ENCODE measurements around the gene LTA.

DNA sequence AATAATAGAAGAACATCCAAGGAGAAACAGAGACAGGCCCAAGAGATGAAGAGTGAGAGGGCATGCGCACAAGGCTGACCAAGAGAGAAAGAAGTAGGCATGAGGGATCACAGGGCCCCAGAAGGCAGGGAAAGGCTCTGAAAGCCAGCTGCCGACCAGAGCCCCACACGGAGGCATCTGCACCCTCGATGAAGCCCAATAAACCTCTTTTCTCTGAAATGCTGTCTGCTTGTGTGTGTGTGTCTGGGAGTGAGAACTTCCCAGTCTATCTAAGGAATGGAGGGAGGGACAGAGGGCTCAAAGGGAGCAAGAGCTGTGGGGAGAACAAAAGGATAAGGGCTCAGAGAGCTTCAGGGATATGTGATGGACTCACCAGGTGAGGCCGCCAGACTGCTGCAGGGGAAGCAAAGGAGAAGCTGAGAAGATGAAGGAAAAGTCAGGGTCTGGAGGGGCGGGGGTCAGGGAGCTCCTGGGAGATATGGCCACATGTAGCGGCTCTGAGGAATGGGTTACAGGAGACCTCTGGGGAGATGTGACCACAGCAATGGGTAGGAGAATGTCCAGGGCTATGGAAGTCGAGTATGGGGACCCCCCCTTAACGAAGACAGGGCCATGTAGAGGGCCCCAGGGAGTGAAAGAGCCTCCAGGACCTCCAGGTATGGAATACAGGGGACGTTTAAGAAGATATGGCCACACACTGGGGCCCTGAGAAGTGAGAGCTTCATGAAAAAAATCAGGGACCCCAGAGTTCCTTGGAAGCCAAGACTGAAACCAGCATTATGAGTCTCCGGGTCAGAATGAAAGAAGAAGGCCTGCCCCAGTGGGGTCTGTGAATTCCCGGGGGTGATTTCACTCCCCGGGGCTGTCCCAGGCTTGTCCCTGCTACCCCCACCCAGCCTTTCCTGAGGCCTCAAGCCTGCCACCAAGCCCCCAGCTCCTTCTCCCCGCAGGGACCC is 2.3 kb downstream of the LTA start:
- TF ChIP-seq CTCF (IDR thresholded peaks at IDR 0.05) (no peak), EP300 (IDR thresholded peaks at IDR 0.05) (no peak)

Measured in ovary (tissue), 3 donors.